Stimulated activated CD4-positive, alpha-beta T cell treated with anti-CD3 and anti-CD28 coated beads, Interleukin-1b, Interleukin-23, amount 100 ng/mL, for 24 hours (primary cell): ENCODE results near the gene PALB2.
"Not testable (repeated sequence)": the region's sequence is repeated elsewhere in the genome, so short reads cannot be mapped to it uniquely, and the experiment has no call there.

Experiments
- DNase-seq, 4 experiments: peaks; one replicate each; pipeline ENCODE4 v3.0.0-alpha.2; 2020; ENCODE audit warnings: low read depth in 4 of 4, low spot score in 1 of 4

Gene PALB2

DNA sequence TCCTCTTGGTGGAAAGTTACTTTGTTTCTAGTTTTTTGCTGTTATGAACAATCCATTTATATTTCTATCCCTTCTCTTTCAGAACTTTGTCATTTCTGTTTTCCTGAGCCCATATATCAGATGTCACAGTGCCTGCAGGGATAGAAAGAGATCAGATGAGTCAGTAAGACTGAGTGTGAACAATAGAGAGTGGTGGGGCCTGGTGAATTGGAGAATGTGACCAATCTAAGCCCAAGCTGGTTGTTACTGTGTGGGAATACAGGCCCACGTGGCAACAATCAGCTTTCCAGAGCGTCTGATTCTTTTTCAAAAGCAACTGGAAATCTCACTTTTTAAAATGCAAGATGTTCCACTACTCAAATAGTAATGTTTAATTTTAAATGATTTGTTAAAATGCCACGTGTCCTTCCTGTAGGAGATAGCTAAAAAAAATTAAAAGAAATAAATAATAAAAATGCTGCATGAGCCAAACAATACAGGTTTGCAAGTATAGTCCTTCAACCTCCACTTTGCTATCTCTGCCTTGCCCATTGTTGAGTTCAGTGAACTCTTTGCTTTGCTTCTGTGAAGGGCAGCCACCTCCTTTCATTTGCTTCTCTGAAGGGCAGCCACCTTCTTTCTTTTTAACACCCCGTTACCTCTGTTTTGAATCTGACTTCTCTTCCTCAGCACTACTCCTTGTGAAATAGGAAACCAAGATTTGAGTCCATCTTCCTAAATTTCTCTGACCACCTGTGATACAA, 9.7 kb upstream of the PALB2 start:
- DNase-seq, result no peak

DNA sequence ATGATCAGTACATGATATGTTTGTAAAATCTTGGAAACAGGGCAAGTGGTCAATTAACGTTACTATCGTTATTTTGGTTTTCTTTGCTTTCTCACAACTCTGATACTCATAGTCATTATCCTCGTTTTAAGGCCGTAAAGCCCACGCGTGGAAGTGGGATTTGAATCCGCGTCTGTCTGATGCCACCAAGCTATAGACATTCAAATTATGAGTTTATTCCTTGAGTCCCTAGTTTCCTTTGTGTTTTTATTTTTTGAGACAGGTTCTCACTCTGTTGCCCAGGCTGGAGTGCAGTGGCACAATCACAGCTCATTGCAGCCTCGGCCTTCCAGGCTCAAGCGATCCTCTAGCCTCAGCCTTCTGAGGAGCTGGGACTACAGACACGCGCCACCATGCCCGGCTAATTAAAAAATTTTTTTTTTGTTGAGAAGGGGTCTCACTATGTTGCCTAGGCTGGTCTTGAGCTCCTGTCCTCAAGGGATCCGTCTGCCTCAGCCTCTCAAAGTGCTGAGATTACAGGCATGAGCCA, 1.2 kb upstream of the PALB2 start:
- no peak for DNase-seq

GRCh38 chr16:23640615-23640930, 537 bp downstream of the PALB2 start:
- DNase-seq, result peak in 1 of 4 experiments; percentile 1

DNA sequence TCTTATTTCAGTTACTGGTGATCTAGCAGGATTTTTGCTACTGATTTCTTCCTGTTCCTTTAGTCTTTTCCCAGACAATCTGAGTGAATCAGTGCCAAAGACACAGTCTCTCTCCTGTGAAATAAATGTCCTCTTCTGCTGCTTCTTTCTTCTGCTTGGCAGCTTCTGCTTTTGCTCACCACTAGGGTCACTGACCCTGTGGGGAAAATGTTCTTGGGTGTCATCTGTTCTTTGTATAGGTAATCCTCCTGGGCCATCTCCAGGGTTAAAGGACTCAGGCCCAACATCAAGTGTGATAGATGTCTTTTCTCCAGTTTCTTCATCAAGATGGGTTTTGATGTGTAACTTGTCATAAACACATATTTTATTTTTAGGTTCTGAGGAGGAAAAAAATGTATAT, 5.2 kb downstream of the PALB2 start:
- no peak for DNase-seq

DNA sequence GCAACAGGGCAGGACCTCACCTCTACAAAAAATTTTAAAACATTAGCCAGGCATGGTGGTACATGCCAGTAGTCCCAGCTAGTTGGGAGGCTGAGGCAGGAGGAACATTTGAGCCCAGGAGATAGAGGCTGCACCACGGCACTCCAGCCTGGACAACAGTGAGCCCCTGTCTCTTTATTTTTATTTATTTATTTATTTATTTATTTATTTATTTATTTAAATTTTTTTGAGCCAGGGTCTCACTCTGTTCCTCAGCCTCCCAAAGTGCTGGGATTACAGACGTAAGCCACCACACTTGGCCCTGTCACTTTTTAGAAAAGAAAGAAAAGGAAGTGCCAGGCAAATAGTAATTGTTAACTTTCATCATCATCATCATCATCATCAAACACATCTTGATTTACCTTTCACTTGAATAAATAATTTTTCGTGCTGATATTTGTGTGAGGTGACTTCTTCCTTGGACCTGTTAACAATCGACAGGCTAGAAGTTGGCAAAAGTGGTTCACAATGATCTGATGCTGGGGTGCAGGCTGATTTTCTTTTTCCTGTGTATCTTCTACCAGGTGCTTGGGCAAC, 6.6 kb downstream of the PALB2 start:
- DNase-seq, result no peak

DNA sequence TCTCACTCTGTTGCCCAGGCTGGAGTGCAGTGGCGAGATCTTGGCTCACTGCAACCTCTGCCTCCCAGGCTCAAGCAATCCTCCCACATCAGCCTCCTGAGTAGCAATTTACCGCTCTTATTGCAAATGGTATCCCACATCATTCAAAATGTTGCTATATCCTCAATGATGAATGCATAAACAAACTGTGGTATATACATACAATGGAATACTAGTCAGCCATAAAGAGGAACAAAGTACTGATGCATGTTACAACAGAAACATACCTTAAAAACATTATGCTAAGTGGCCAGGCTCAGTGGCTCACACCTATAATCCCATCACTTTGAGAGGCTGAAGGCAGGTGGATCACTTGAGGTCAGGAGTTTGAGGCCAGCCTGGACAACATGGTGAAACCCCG, 9.2 kb downstream of the PALB2 start:
- DNase-seq, result not testable (repeated sequence)

DNA sequence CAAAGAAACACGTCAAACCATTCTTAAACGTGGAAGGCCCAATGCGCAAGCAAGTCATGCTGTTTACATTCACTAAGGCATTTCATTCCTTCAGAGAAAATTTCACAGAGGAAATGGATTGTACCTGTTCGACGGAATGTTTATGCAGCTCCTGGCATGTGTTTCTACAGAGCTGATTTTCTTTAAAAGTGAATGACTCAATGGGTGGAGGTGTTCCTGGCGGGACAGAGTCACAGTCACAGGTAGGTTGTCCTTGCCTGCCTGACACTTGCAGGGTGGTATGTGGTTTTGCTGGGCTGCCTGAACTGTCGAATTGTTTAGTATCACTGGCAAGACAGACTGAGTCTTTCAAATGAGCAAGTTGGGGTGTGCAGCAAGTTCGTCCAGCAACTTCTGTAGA, 11.6 kb downstream of the PALB2 start:
- DNase-seq, result no peak

DNA sequence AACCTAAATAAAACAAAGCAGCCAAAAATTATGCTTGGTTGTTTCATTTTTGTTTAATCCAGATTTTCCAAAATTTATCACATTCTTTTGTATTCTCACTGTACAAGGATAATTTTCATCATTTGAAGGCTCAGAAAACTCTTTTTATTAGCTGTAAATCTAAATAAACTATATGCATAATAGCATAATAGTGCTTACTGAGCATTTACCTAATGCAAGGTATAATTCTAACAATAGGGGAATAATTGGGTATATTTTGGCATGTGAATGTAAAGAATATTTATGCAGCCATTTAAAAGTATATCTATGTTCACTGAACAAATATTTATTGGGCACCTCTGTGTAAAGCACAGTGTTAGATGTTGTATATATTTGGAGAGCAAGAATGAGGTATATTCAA, 17.0 kb downstream of the PALB2 start:
- DNase-seq, result no peak

DNA sequence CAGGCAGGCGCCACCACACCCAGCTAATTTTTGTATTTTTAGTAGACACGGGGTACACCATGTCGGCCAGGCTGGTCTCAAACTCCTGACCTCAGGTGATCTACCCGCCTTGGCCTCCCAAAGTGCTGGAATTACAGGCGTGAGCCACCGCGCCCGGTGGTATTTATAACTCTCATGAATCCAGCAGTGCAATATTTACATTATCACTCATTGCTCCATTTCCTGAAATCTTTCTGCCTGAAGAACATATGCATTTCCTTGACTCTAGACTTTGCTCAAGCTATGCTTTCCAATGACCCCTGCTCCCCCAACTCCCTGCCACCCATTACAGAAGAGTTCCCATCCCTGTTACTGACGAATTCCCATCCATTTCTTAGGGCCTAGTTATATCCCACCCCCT, 25.3 kb downstream of the PALB2 start:
- no peak for DNase-seq

GRCh38 chr16:23611936-23612335, 29.2 kb downstream of the PALB2 start:
- no peak for DNase-seq

GRCh38 chr16:23610905-23611304, 30.2 kb downstream of the PALB2 start:
- not testable (repeated sequence) for DNase-seq

- no peak for DNase-seq
These were observed 31.2 kb downstream of the PALB2 start for GRCh38 chr16:23609929-23610328.

DNA sequence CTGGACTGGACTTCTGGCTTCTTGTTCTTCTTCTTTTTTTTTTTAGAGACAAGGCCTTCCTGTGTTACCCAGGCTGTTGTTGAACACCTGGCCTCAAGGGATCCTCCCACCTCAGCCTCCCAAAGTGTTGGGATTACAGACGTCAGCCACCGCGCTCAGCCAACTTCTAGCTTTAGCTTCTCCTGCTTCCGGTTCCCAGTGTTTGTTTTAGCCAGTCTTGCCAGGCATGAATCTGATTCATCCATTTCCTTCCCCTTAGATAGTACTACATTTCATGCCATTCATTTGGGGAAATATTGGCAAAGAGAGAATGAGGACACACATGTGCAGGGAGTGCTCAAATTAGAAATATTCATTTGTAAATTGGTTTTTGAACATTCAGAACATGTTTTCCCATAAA, 32.9 kb downstream of the PALB2 start:
- no peak for DNase-seq

- DNase-seq, result no peak
These were observed 33.4 kb downstream of the PALB2 start for GRCh38 chr16:23607726-23608125.

DNA sequence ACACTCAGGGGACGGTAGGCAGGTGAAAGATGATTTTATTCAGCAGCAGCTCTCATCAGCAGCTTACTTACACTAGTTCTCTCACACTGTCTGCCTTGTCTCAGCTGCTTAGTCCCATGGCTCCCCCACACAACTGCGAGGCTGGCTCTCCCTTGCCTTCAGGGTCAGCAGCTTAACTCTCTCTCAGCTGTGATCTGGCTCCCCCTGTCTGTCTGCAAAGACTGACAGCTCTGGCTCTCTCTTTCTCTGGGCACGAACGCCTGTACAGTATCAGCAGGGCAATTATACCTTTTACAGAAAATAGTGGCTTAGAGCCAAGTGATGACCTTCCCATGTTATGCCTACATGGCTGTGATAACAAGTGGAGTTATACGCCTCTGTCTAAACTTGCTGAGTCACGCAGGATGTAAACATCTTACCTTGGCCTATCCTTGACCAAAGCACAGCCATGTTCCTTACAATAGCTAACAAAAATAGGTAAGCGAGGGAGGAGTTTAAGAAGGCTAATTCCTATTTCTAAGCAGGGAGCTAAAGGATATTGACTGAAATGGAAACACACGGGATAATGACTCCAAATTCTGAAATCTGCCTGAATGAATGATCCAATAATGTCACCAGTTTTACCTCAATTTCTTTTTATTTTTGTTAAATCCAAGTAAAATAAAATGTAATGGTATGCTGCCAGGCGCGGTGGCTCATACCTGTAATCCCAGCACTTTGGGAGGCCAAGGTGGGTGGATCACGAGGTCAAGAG, 43.9 kb downstream of the PALB2 start:
- DNase-seq, result no peak

GRCh38 chr16:23595951-23596720, 45.0 kb downstream of the PALB2 start, which contains the start of gene NDUFAB1:
TSS of gene NDUFAB1 (minus strand) at chr16:23596316. CDS start at chr16:23596290, 26 bp downstream.
- peak; percentile 80 to 92 (median 85) for DNase-seq

- no peak for DNase-seq
These were observed 45.7 kb downstream of the PALB2 start for GRCh38 chr16:23595246-23595950.

- no peak for DNase-seq
These were observed 46.9 kb downstream of the PALB2 start for GRCh38 chr16:23594186-23594585.

DNA sequence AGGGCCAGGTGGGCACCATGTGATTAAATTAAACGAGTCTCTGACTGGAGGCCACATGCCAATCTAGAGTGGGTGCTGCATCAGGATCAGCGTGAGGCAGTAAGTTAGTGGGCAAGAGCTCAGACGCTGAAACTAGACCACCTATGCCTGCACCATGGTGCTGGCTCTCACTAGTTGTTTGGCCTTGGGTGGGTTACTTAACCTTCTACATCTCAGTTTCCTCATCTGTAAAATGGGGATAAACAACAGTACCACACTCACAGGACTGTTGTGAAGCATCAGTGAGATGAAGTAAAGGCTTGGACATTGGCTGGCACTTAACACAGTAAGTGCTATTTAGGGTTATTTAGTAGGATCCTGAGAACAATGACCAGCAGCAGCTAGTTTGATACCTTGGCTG, 50.9 kb downstream of the PALB2 start:
- DNase-seq, result no peak

- no peak for DNase-seq
These were observed 53.4 kb downstream of the PALB2 start for GRCh38 chr16:23587726-23588125.
